ENCODE measurements around the gene APOBEC3B.
"Not testable (repeated sequence)": the region's sequence is repeated elsewhere in the genome, so short reads cannot be mapped to it uniquely, and the experiment has no call there.

Gene APOBEC3B

DNA sequence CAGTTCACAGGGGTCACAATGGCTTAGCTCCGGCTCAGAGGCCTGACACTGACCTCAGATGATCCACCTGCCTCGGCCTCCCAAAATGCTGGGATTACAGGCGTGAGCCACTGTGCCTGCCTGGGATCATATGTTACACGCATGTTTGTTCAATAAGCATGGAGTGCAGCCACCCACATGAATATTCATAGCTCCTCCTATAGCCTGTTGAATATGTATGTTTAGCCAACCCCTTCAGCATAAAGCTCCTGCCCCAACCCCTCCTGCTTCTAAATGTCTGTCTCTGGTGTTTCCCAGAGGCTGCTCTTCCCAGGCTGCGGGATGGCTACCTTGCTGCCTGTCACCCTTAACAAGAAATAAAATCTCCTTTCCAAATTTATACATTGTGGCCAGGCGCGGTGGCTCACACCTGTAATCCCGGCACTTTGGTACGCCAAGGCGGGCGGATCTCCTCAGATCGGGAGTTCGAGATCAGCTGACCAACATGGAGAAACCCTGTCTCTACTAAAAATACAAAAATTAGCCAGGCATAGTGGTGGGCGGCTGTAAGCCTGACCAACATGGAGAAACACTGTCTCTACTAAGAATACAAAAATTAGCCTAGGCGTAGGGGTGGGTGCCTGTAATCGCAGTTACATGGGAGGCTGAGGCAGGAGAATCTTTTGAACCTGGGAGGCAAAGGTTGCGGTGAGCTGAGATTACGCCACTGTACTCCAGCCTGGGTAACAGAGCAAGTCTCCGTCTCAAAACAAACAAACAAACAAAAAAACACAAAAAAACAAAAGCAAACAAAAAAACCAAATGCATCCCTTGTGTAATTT lies 57.4 kb downstream of the APOBEC3B start:
- no peak for ATAC-seq

DNA sequence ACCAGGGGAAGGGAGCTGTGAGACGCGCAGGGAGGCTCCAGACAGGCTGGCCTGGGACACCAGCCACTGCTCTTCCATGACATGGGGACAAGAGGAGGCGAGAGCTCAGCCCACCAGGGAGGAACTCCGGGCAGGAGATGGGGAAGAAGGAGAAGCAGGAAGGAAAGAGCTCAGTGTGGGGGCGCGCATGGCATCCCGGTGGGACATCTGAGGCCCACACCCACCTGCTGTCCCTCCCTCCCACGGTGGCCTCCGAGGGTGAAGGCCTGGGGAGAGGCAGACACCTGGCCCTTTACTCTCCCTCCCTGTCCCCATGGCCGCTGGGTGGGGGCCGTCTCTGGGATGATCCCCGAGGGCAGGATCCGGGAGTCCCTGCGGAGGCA lies 58.0 kb downstream of the APOBEC3B start:
- ATAC-seq = not testable (repeated sequence)

DNA sequence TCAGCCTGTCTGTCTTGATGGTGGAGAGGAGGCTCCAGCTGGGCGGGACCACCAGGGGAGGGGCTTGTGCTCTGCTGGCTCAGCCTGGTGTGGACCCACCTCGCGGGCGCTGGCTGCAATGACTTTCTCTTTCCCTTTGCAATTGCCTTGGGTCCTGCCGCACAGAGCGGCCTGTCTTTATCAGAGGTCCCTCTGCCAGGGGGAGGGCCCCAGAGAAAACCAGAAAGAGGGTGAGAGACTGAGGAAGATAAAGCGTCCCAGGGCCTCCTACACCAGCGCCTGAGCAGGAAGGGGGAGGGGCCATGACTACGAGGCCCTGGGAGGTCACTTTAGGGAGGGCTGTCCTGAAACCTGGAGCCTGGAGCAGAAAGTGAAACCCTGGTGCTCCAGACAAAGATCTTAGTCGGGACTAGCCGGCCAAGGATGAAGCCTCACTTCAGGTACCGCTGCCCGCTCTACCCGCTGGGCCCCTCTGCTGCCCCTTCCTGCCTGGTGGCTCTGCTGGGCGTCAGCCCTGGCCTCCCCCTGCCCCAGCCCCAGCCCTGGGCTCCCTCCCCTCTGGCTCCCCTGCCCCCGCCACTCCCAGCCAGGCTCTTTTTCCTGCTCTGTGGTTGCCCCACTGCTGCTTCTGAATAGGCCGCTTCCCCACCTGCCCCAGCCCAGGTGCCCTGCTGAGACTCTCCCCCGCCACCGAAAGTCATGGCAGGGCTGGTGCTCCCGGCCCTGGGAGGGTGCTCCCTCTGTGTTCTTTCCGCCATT lies 58.6 kb downstream of the APOBEC3B start, which contains the start of gene APOBEC3F:
Gene APOBEC3F, plus strand, starts transcription at position 327 of the 759 bp plus-strand sequence. Its CDS starts 97 bp downstream, at position 424.
- ATAC-seq = peak; percentile 93 to 95

DNA sequence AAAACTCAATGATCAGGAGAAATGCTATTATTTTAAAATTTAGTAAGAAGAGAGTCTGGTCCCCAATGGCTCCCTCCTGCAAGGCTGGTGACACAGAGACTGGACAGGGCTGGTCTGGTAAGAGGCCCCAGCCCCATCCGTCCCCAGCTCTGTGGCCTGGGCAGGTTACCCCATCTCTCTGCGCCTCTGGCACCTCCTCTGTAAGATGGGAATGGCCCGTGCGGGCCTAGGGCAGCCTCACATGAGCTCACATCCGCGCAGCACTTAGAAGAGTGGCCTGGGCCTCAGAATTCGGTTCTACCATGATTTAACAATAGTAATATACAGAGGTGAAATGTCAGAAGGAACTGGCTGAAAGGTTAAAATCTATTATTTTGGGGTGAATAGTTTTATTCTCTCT lies 59.8 kb downstream of the APOBEC3B start:
- ATAC-seq = no peak
